OCI-LY1 (cell line): Measurements from ENCODE around the gene IGFL2.

ENCODE experiments used
- H2AFZ ChIP-seq: fragments of 200-600 bp; sonication (generic), shearing (Covaris generic); 2 replicates; pipeline ENCODE4 v1.6.0; 2014; ENCODE audit warnings: antibody characterized with exemption, mild to moderate bottlenecking, low read length
- H3F3A ChIP-seq: fragments of 200-600 bp; sonication (generic), shearing (Covaris generic); 2 replicates; pipeline ENCODE4 v1.6.0; 2014; ENCODE audit warnings: mild to moderate bottlenecking, antibody characterized with exemption, low read length, moderate library complexity; ENCODE audit not compliant: insufficient read depth
- H3K27ac ChIP-seq: fragments of 200-600 bp; sonication (generic); 2 replicates; pipeline ENCODE4 v1.5.1; 2014; ENCODE audit warnings: low read length, mixed run types, mild to moderate bottlenecking, low read depth; ENCODE audit not compliant: poor library complexity, severe bottlenecking
- H3K27me3 ChIP-seq: fragments of 200-600 bp; sonication (generic); 2 replicates; pipeline ENCODE4 v1.6.0; 2014; ENCODE audit warnings: antibody characterized with exemption, mild to moderate bottlenecking, low read length, moderate library complexity; ENCODE audit not compliant: insufficient read depth
- H3K36me3 ChIP-seq: fragments of 200-600 bp; sonication (generic); 2 replicates; pipeline ENCODE4 v1.6.1; 2014; ENCODE audit warnings: mild to moderate bottlenecking, antibody characterized with exemption, low read length, moderate library complexity, mixed read lengths; ENCODE audit not compliant: insufficient read depth
- H3K4me1 ChIP-seq: fragments of 200-600 bp; sonication (generic); 2 replicates; pipeline ENCODE4 v1.5.1; 2014; ENCODE audit warnings: mild to moderate bottlenecking, low read length, moderate library complexity; ENCODE audit not compliant: insufficient read depth, severe bottlenecking
- H3K4me2 ChIP-seq: fragments of 200-600 bp; sonication (generic), shearing (Covaris generic); 2 replicates; pipeline ENCODE4 v1.6.1; 2014; ENCODE audit warnings: low read length
- H3K4me3 ChIP-seq: fragments of 200-600 bp; sonication (generic); 2 replicates; pipeline ENCODE4 v1.5.1; 2014; ENCODE audit warnings: low read length, low read depth, mild to moderate bottlenecking, mixed read lengths; ENCODE audit not compliant: poor library complexity, severe bottlenecking
- H3K79me2 ChIP-seq: fragments of 200-600 bp; shearing (Covaris generic); 2 replicates; pipeline ENCODE4 v1.6.1; 2016; ENCODE audit warnings: mixed run types, low read length, mixed read lengths; ENCODE audit not compliant: insufficient read depth
- H3K9ac ChIP-seq: fragments of 200-600 bp; sonication (generic), shearing (Covaris generic); 2 replicates; pipeline ENCODE4 v1.6.1; 2014; ENCODE audit warnings: mild to moderate bottlenecking, low read length, mixed read lengths
- H3K9me2 ChIP-seq: fragments of 200-600 bp; sonication (generic), shearing (Covaris generic); 2 replicates; pipeline ENCODE4 v1.6.1; 2014; ENCODE audit warnings: low read depth, mild to moderate bottlenecking, low read length, mixed read lengths
- H3K9me3 ChIP-seq: fragments of 200-600 bp; shearing (Covaris generic); 2 replicates; pipeline ENCODE4 v1.6.1; 2014; ENCODE audit warnings: low read length, mixed read lengths
- H4K20me1 ChIP-seq: fragments of 200-600 bp; sonication (generic), shearing (Covaris generic); 2 replicates; pipeline ENCODE4 v1.6.0; 2016; ENCODE audit warnings: mild to moderate bottlenecking, low read length; ENCODE audit not compliant: insufficient read depth
- CTCF ChIP-seq: fragments of 200-600 bp; sonication (generic), shearing (Covaris generic); IDR thresholded peaks from 2 replicates; pipeline ENCODE4 v1.5.1; 2017; ENCODE audit warnings: mild to moderate bottlenecking, antibody characterized with exemption, low read length, moderate library complexity, mixed read lengths
- EZH2 ChIP-seq: fragments of 200-600 bp; sonication (generic), shearing (Covaris generic); IDR thresholded peaks from 2 replicates; pipeline ENCODE4 v1.8.0; 2017; ENCODE audit warnings: borderline replicate concordance, mixed run types, mild to moderate bottlenecking, antibody characterized with exemption, low read length, moderate library complexity, mixed read lengths

The IGFL2 gene

GRCh38 chr19:46112527-46112926 lies 35.5 kb upstream of the IGFL2 start:
- Histone ChIP-seq H3K9me2 (no peaks in the 10 kb centered on the region), H3F3A (no peaks in the 10 kb centered on the region), H3K4me2 (no peak overlapping the region), H4K20me1 (no peaks in the 10 kb centered on the region), H3K36me3 (no peaks in the 10 kb centered on the region), H3K79me2 (no peaks in the 10 kb centered on the region), H2AFZ (no peak overlapping the region), H3K9me3 (no peaks in the 10 kb centered on the region), H3K27me3 (no peaks in the 10 kb centered on the region), H3K9ac (no peak overlapping the region), H3K27ac (no peak overlapping the region), H3K4me3 (no peak overlapping the region), H3K4me1 (no peaks in the 10 kb centered on the region)
- TF ChIP-seq CTCF (no peak), EZH2 (no peak)

- Histone ChIP-seq H3K9me2 (no peaks in the 10 kb centered on the region), H4K20me1 (no peaks in the 10 kb centered on the region), H3K4me1 (no peaks in the 10 kb centered on the region), H3K27ac (no peak overlapping the region), H3K36me3 (no peaks in the 10 kb centered on the region), H3K9ac (no peak overlapping the region), H2AFZ (no peak overlapping the region), H3K27me3 (no peaks in the 10 kb centered on the region), H3K4me2 (no peak overlapping the region), H3K4me3 (no peak overlapping the region), H3K9me3 (no peaks in the 10 kb centered on the region), H3F3A (no peaks in the 10 kb centered on the region), H3K79me2 (no peaks in the 10 kb centered on the region)
- TF ChIP-seq CTCF (no peak), EZH2 (no peak)
These were observed 34.3 kb upstream of the IGFL2 start for GRCh38 chr19:46113726-46114125.

GRCh38 chr19:46115396-46116106 lies 32.5 kb upstream of the IGFL2 start:
- H3K27me3 ChIP-seq, result no peaks in the 10 kb centered on the region
- no peaks in the 10 kb centered on the region for H3K79me2 ChIP-seq
- no peaks in the 10 kb centered on the region for H3K36me3 ChIP-seq
- no peak overlapping the region for H3K27ac ChIP-seq
- no peaks in the 10 kb centered on the region for H3K9me3 ChIP-seq
- TF ChIP-seq CTCF, result no peak
- no peak for TF ChIP-seq EZH2
- no peak overlapping the region for H3K9ac ChIP-seq
- no peak overlapping the region for H3K4me2 ChIP-seq
- H3K4me1 ChIP-seq, result no peaks in the 10 kb centered on the region
- no peaks in the 10 kb centered on the region for H4K20me1 ChIP-seq
- H3K9me2 ChIP-seq, result no peaks in the 10 kb centered on the region
- no peak overlapping the region for H3K4me3 ChIP-seq
- no peaks in the 10 kb centered on the region for H3F3A ChIP-seq
- no peak overlapping the region for H2AFZ ChIP-seq
